HepG2 (cell line): ENCODE measurements around the gene ZMYND8. TPM values are rescaled to one million over a fixed set of nuclear protein-coding genes. Genes with fewer than 3 reads are reported as not detected.

Experiments
- ATAC-seq: fragments of 200-7000 bp; cut with Tn5 transposase; 3 replicates; pipeline ENCODE4 v1.9.1; 2020; ENCODE audit warnings: mild to moderate bottlenecking, moderate library complexity
- BruUV-seq: library from RNA; stranded (reverse); fragments of 400-500 nt; replicated peaks from 2 replicates; lab custom pipeline; 2021; lab: Mats Ljungman, UMichigan
- CTCF ChIA-PET: fragments of 300-600 bp; formaldehyde crosslinking; extraction: SDS; loops from one replicate; lab custom pipeline; 2021; ENCODE audit warnings: low total read pairs, inconsistent platforms, low intra/inter-chr PET ratio; lab: Yijun Ruan, JAX
- POLR2A ChIA-PET: fragments of 350-600 bp; sonication (Branson Sonifier 250); formaldehyde crosslinking; loops from one replicate; lab custom pipeline; 2020; ENCODE audit warnings: antibody characterized with exemption, inconsistent platforms; lab: Yijun Ruan, JAX
- DNase-seq: peaks from one replicate; pipeline ENCODE4 v3.0.0-alpha.2; 2015; ENCODE audit warnings: low spot score
- FAIRE-seq: peaks from 3 replicates; lab custom pipeline; 2011; peaks lifted over from hg19 to GRCh38; lab: Jason Lieb, UNC
- H2AFZ ChIP-seq: one replicate; pipeline ENCODE4 v1.6.1; 2011; ENCODE audit warnings: low read length, inconsistent platforms
- H3K27ac ChIP-seq: fragments of 300-600 bp; 3 replicates; pipeline ENCODE4 v1.8.0; 2011; ENCODE audit warnings: mixed run types, mild to moderate bottlenecking, mixed read lengths, low read length, inconsistent platforms; ENCODE audit not compliant: insufficient read depth; ENCODE audit errors: extremely low read length
- H3K27me3 ChIP-seq, 2 experiments: fragments of 200-600 bp in 1 of 2; 2 replicates in 1 of 2; 3 replicates in 1 of 2; pipeline versions ENCODE4 v1.6.0 to v1.8.0; 2011; ENCODE audit warnings: low read length in 2 of 2, mild to moderate bottlenecking in 2 of 2, moderate library complexity in 2 of 2, inconsistent platforms in 1 of 2; ENCODE audit not compliant: insufficient read depth in 2 of 2, control insufficient read depth in 1 of 2
- H3K36me3 ChIP-seq, 2 experiments: fragments of 200-600 bp in 1 of 2; replicated peaks in 1 of 2; 2 replicates in 1 of 2; 3 replicates in 1 of 2; pipeline versions ENCODE4 v1.5.1 to v1.8.0; 2011; ENCODE audit warnings: low read length in 2 of 2, inconsistent platforms in 1 of 2; ENCODE audit not compliant: insufficient read depth in 2 of 2, control insufficient read depth in 1 of 2
- H3K4me1 ChIP-seq: 2 replicates; pipeline ENCODE4 v1.5.1; 2012; ENCODE audit warnings: low read length, inconsistent platforms; ENCODE audit not compliant: insufficient read depth
- H3K4me2 ChIP-seq: 2 replicates; pipeline ENCODE4 v1.6.0; 2011; ENCODE audit warnings: low read depth, low read length, inconsistent platforms
- H3K4me3 ChIP-seq, 3 experiments: fragments of 200-600 bp in 1 of 3; sonication (generic), shearing (Covaris generic) in 1 of 3; replicated peaks in 1 of 3; 2 replicates each; pipeline ENCODE4 v1.5.1; 2011 to 2016; ENCODE audit warnings: low read length in 3 of 3, inconsistent platforms in 2 of 3, low read depth in 2 of 3, mild to moderate bottlenecking in 2 of 3, control low read depth in 1 of 3, mixed read lengths in 1 of 3; ENCODE audit not compliant: insufficient read depth in 1 of 3
- H3K79me2 ChIP-seq: one replicate; pipeline ENCODE4 v1.6.1; 2011; ENCODE audit warnings: low read length, inconsistent platforms; ENCODE audit not compliant: insufficient read depth
- H3K9ac ChIP-seq: 2 replicates; pipeline ENCODE4 v1.6.0; 2011; ENCODE audit warnings: mild to moderate bottlenecking, low read depth, low read length, inconsistent platforms; ENCODE audit not compliant: insufficient read depth
- H3K9me3 ChIP-seq: 2 replicates; pipeline ENCODE4 v1.5.1; 2012; ENCODE audit warnings: mild to moderate bottlenecking, low read length
- H4K20me1 ChIP-seq: 2 replicates; pipeline ENCODE4 v1.6.0; 2011; ENCODE audit warnings: inconsistent platforms, mild to moderate bottlenecking, low read length, moderate library complexity; ENCODE audit not compliant: insufficient read depth
- ASH2L ChIP-seq: fragments of 300-600, 200-600 bp; sonication (generic); IDR thresholded peaks from 2 replicates; pipeline ENCODE4 v1.7.0; 2017; ENCODE audit warnings: low read depth, mild to moderate bottlenecking, moderate library complexity, mixed read lengths, low read length; ENCODE audit not compliant: insufficient read length
- EZH2 ChIP-seq: conservative IDR thresholded peaks from 2 replicates; pipeline ENCODE4 v1.6.1; 2012; ENCODE audit warnings: mild to moderate bottlenecking, low read depth, low read length, moderate library complexity
- NFIC ChIP-seq: IDR thresholded peaks from 2 replicates; pipeline ENCODE4 v1.6.1; 2012; ENCODE audit warnings: mild to moderate bottlenecking, low read length, inconsistent platforms
- RBFOX2 ChIP-seq: fragments of 200-400 bp; formaldehyde crosslinking; IDR thresholded peaks from 2 replicates; pipeline ENCODE4 v1.6.1; 2017; ENCODE audit warnings: low read depth, mild to moderate bottlenecking, low read length
- ZNF362 ChIP-seq: sonication (generic); formaldehyde crosslinking; IDR thresholded peaks from 2 replicates; pipeline ENCODE4 v1.4.0; 2020; ENCODE audit warnings: missing genetic modification reagents, mild to moderate bottlenecking, borderline replicate concordance
- ZNF557 ChIP-seq: sonication (generic); formaldehyde crosslinking; IDR thresholded peaks from 2 replicates; pipeline ENCODE4 v1.4.0; 2020; ENCODE audit warnings: missing genetic modification reagents
- ZNF800 ChIP-seq: sonication (generic); formaldehyde crosslinking; IDR thresholded peaks from 2 replicates; pipeline ENCODE4 v1.4.0; 2020; ENCODE audit warnings: missing genetic modification reagents
- WGBS: methylation state at CpG from one replicate; pipeline ENCODE4 v1.1.6; 2017; ENCODE audit warnings: low lambda C conversion rate; 5-methylcytosine and 5-hydroxymethylcytosine counted together
- in situ Hi-C: cut with HindIII; loops from 2 replicates; pipeline ENCODE4 v1.10.0; 2017; ENCODE audit warnings: low pct_unique_long_range_greater_than_20kb; ENCODE audit not compliant: extremely low pct_ligation_motif_present
- intact Hi-C: fragments of 100-400 bp; cut with micrococcal nuclease; formaldehyde crosslinking; loops from one replicate; pipeline ENCODE4 v1.10.0; 2022; ENCODE audit not compliant: unreplicated experiment
- polyA plus RNA-seq, 8 experiments: library from polyadenylated mRNA; depleted of rRNA in 3 of 8; stranded (reverse) in 7 of 8; unstranded in 1 of 8; fragments of >200 nt; fragmentation: Illumina TruSeq in 4 of 8; extraction: Trizol in 4 of 8; gene quantifications; 2 replicates each; pipeline versions ENCODE4 v1.2.1 to v1.2.3, GENCODE V29; 2011 to 2016; ENCODE audit warnings: low read depth in 4 of 8, missing spikeins in 1 of 8, mixed read lengths in 1 of 8; ENCODE audit not compliant: insufficient read depth in 1 of 8
- total RNA-seq, 5 experiments: library from RNA; depleted of rRNA; stranded (reverse); fragments of >200 nt; fragmentation: Illumina TruSeq; extraction: Trizol; gene quantifications; 2 replicates each; pipeline ENCODE4 v1.2.3, GENCODE V29; 2016; ENCODE audit warnings: low read depth in 1 of 5

The ZMYND8 gene
- total and polyA plus RNA-seq, 2 of the 13 experiments (the other 11 are each of a cell fraction or from before 2014, with no cell fraction given), result 53.9 to 84.7 TPM

- no peaks in the 10 kb centered on the region; a peak in 1 of 5 replicates for H3K27me3 ChIP-seq
- no peaks in the 10 kb centered on the region for H3K9me3 ChIP-seq
- ChIA-PET POLR2A (interaction anchor here (1.0 to 6.7 kb wide), 5 partner anchors 7 to 30 kb away, joined by 3 to 184 read pairs (median 6); partner anchors contain the start of gene ZMYND8), CTCF (no interaction called here)
- peak overlapping the region in 1 of 3 experiments; percentile 73; a peak in 2 of 6 replicates for H3K4me3 ChIP-seq
- ATAC-seq (no peak), FAIRE-seq (no peak), DNase-seq (no peak)
- in situ Hi-C loops (no loop called here), intact Hi-C loops (loop anchor here (2.0 kb wide), 1 partner anchor 15 kb away; no protein-coding TSS in a partner anchor)
- peaks cover 100% of the 10 kb centered on the region for H3K79me2 ChIP-seq
- H4K20me1 ChIP-seq, result peaks cover 73% of the 10 kb centered on the region
- H3K9ac ChIP-seq, result peak overlapping the region; percentile 99; the same call in 1 of the 2 replicates
- TF ChIP-seq RBFOX2, result peak; percentile 44; the same call in 1 of the 2 replicates
- peak; percentile 26; the same call in 1 of the 2 replicates for TF ChIP-seq ZNF362 (CRISPR knock-in tag)
- TF ChIP-seq ZNF557 (CRISPR knock-in tag), result no peak
- 0 out of 2 replicates have a peak, but pooled peaks have one; percentile 23 for TF ChIP-seq ZNF800 (CRISPR knock-in tag)
- peak; percentile 11 for TF ChIP-seq ASH2L
- no peak for TF ChIP-seq EZH2
- TF ChIP-seq NFIC, result 0 out of 2 replicates have a peak, but pooled peaks have one; percentile 1
- peak overlapping the region; percentile 91 for H3K4me2 ChIP-seq
- BruUV-seq, result no TSS peak
- H3K27ac ChIP-seq, result peak overlapping the region; percentile 99
- WGBS, result 84% methylated on average over 4 of the region's 4 CpGs
- H3K4me1 ChIP-seq, result peaks cover 96% of the 10 kb centered on the region
- H2AFZ ChIP-seq, result no peak overlapping the region
- peaks cover 20 to 60% of the 10 kb centered on the region in 2 experiments for H3K36me3 ChIP-seq
Measured at GRCh38 chr20:47350181-47350550, 6.3 kb downstream of the ZMYND8 start.
